K562 (cell line): ENCODE data around the gene TRPV5. TPM values are rescaled to one million over a fixed set of nuclear protein-coding genes. Genes with fewer than 3 reads are reported as not detected.

Source experiments
- ATF7 ChIP-seq: fragments of 450-650 bp; IDR thresholded peaks from 2 replicates; pipeline ENCODE4 v1.7.1; 2014; ENCODE audit warnings: mild to moderate bottlenecking, moderate library complexity
- CC2D1A ChIP-seq: fragments of 450-650 bp; IDR thresholded peaks from 2 replicates; pipeline ENCODE4 v1.6.1; 2017; ENCODE audit warnings: mild to moderate bottlenecking
- DACH1 ChIP-seq: fragments of 450-650 bp; IDR thresholded peaks from 2 replicates; pipeline ENCODE4 v1.6.1; 2018; ENCODE audit not compliant: partially characterized antibody
- DMBX1 ChIP-seq: fragments of 250-450 bp; sonication (Bioruptor Pico); IDR thresholded peaks from 2 replicates; pipeline ENCODE4 v1.8.0; 2022; ENCODE audit warnings: inconsistent platforms, mild to moderate bottlenecking, moderate library complexity, borderline replicate concordance
- EGR1 ChIP-seq: fragments of 450-650 bp; conservative IDR thresholded peaks from 2 replicates; pipeline ENCODE4 v1.6.1; 2017; ENCODE audit warnings: mild to moderate bottlenecking
- EP300 ChIP-seq: IDR thresholded peaks from 2 replicates; pipeline ENCODE4 v1.6.1; 2012; ENCODE audit warnings: low read length, improper control_type of control experiment
- ESRRA ChIP-seq: fragments of 450-650 bp; IDR thresholded peaks from 2 replicates; pipeline ENCODE4 v1.6.1; 2014; ENCODE audit warnings: low read depth, mild to moderate bottlenecking, moderate library complexity, borderline replicate concordance
- ETS2 ChIP-seq: IDR thresholded peaks from 2 replicates; pipeline ENCODE4 v1.6.1; 2016; ENCODE audit warnings: borderline replicate concordance, missing genetic modification characterization, mild to moderate bottlenecking, moderate library complexity, missing compliant biosample characterization; ENCODE audit not compliant: poor library complexity, severe bottlenecking
- ETV1 ChIP-seq: fragments of 450-650 bp; conservative IDR thresholded peaks from 2 replicates; pipeline ENCODE4 v1.6.1; 2016; ENCODE audit warnings: missing genetic modification characterization, control low read depth, low read depth, missing compliant biosample characterization
- FOXK1 ChIP-seq: sonication (generic); formaldehyde crosslinking; IDR thresholded peaks from 2 replicates; pipeline ENCODE4 v1.8.0; 2022; ENCODE audit warnings: missing genetic modification reagents, mild to moderate bottlenecking, borderline replicate concordance
- KLF10 ChIP-seq: fragments of 250-450 bp; sonication (Bioruptor Pico); IDR thresholded peaks from 2 replicates; pipeline ENCODE4 v1.6.1; 2021; ENCODE audit warnings: matching md5 sums
- LCOR ChIP-seq: sonication (generic); formaldehyde crosslinking; IDR thresholded peaks from 2 replicates; pipeline ENCODE4 v1.8.0; 2022; ENCODE audit warnings: mild to moderate bottlenecking, missing genetic modification reagents
- MCM2 ChIP-seq: fragments of 450-650 bp; IDR thresholded peaks from 2 replicates; pipeline ENCODE4 v1.6.1; 2017; ENCODE audit warnings: low read depth, mild to moderate bottlenecking
- NONO ChIP-seq, 2 experiments: fragments of 200-400 bp in 1 of 2; fragments of 450-650 bp in 1 of 2; formaldehyde crosslinking in 1 of 2; IDR thresholded peaks; 2 replicates each; pipeline ENCODE4 v1.6.1; 2017; ENCODE audit warnings: low read depth in 2 of 2, mild to moderate bottlenecking in 2 of 2, moderate library complexity in 2 of 2, low read length in 1 of 2
- POLR3A ChIP-seq: IDR thresholded peaks from 2 replicates; pipeline ENCODE4 v1.6.1; 2011; ENCODE audit warnings: borderline replicate concordance, mild to moderate bottlenecking, moderate library complexity; ENCODE audit not compliant: insufficient read length, insufficient read depth; ENCODE audit errors: extremely low read depth
- RBM34 ChIP-seq: fragments of 200-400 bp; formaldehyde crosslinking; IDR thresholded peaks from 2 replicates; pipeline ENCODE4 v1.6.1; 2018; ENCODE audit warnings: low read length, borderline replicate concordance; ENCODE audit not compliant: insufficient read depth
- SIN3B ChIP-seq: fragments of 450-650 bp; IDR thresholded peaks from 2 replicates; pipeline ENCODE4 v1.6.1; 2017; ENCODE audit warnings: low read depth, mild to moderate bottlenecking, moderate library complexity
- SMARCA5 ChIP-seq: fragments of 450-650 bp; IDR thresholded peaks from 2 replicates; pipeline ENCODE4 v1.6.1; 2016
- SMARCE1 ChIP-seq: fragments of 450-650 bp; IDR thresholded peaks from 2 replicates; pipeline ENCODE4 v1.7.1; 2016; ENCODE audit warnings: mild to moderate bottlenecking
- SRSF7 ChIP-seq: fragments of 200-400 bp; formaldehyde crosslinking; optimal IDR thresholded peaks from 2 replicates; pipeline ENCODE3; 2017; ENCODE audit warnings: mild to moderate bottlenecking, low read depth, low read length
- TCF7 ChIP-seq: sonication (generic); IDR thresholded peaks from 2 replicates; pipeline ENCODE4 v1.6.1; 2016; ENCODE audit warnings: antibody characterized with exemption, borderline replicate concordance
- TOE1 ChIP-seq, 2 experiments: fragments of 450-650 bp in 1 of 2; sonication (generic) in 1 of 2; formaldehyde crosslinking in 1 of 2; IDR thresholded peaks; 2 replicates each; pipeline versions ENCODE4 v1.7.1 to v1.8.0; 2016 to 2022; ENCODE audit warnings: borderline replicate concordance in 2 of 2, mild to moderate bottlenecking in 2 of 2, antibody characterized with exemption in 1 of 2, inconsistent platforms in 1 of 2, low read depth in 1 of 2, missing genetic modification reagents in 1 of 2, moderate library complexity in 1 of 2
- ZNF41 ChIP-seq: fragments of 250-450 bp; sonication (Bioruptor Pico); conservative IDR thresholded peaks from 2 replicates; pipeline ENCODE4 v1.4.0; 2020; ENCODE audit warnings: mild to moderate bottlenecking
- ZNF445 ChIP-seq: fragments of 250-450 bp; sonication (Bioruptor Pico); IDR thresholded peaks from 2 replicates; pipeline ENCODE4 v1.4.0; 2020; ENCODE audit warnings: low read depth, mild to moderate bottlenecking, moderate library complexity
- ZNF586 ChIP-seq: fragments of 450-650 bp; formaldehyde crosslinking; conservative IDR thresholded peaks from 2 replicates; pipeline ENCODE4 v1.4.0; 2020; ENCODE audit warnings: mild to moderate bottlenecking, moderate library complexity
- ZNF695 ChIP-seq: fragments of 450-650 bp; formaldehyde crosslinking; IDR thresholded peaks from 2 replicates; pipeline ENCODE4 v1.4.0; 2020; ENCODE audit warnings: mild to moderate bottlenecking, moderate library complexity
- ZSCAN32 ChIP-seq: fragments of 450-650 bp; formaldehyde crosslinking; IDR thresholded peaks from 2 replicates; pipeline ENCODE4 v1.4.0; 2020; ENCODE audit warnings: mild to moderate bottlenecking, moderate library complexity
- polyA plus RNA-seq, 8 experiments: library from polyadenylated mRNA; depleted of rRNA in 4 of 8; stranded (reverse) in 5 of 8; unstranded in 3 of 8; fragments of >200 nt; fragmentation: Nextera tagmentation in 2 of 8; fragmentation: Illumina TruSeq in 1 of 8; extraction: Ambion mirVana in 2 of 8; extraction: Trizol in 1 of 8; gene quantifications; 2 replicates each; pipeline versions ENCODE4 v1.2.1 to v1.2.3, GENCODE V29; 2011 to 2014; ENCODE audit warnings: inconsistent platforms in 1 of 8, missing spikeins in 1 of 8
- total RNA-seq, 7 experiments: library from RNA; depleted of rRNA in 6 of 7; stranded (reverse); fragments of >200 nt in 6 of 7; fragmentation: Illumina TruSeq in 2 of 7; extraction: Trizol in 2 of 7; gene quantifications; 2 replicates each; pipeline versions ENCODE4 v1.2.1 to v1.2.3, GENCODE V29; 2011 to 2021; ENCODE audit warnings: low replicate concordance in 1 of 7
- TF ChIP-seq, protein P1 (sequence below): sonication (generic); formaldehyde crosslinking; IDR thresholded peaks from 2 replicates; pipeline ENCODE4 v1.8.1; 2023; ENCODE audit warnings: mild to moderate bottlenecking, missing genetic modification reagents

Gene TRPV5
- total and polyA plus RNA-seq, 9 of the 15 experiments (the other 6 are each of a cell fraction or from before 2014, with no cell fraction given), result not detected

DNA sequence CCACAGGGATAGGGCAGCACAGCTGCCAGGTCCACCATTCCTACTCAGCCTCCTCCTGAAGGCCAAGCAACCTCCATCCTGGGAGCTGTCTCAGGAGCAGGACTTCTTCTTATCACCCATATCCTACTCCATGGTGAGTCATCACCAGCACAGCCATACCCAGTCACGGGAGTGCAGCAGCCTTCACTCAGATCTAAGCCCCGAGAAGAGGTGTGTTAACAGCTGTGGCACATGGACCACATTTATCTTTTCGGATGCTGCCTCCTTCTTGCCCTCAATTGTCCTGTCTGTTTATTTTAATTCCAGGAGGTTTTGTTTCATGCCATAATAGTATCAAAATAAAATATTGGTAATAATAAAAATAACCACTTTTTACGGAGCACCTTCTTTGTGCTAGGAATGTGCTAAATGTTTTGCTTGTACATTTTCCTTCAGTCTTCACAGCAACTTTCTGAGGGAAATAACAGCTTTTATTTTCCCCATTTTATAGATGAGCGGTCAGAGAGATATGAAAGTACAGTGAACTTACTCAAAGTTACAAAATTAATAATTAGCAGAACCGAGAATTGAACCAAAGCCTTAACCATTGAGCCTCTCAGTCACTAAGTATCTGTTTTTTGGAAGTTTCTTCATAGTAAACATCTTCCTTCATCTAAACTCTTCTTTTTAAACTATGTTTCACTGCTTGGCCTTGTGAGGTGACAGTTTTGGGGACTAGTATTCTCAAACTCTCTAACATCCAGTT, 31.1 kb upstream of the TRPV5 start (continued):
- TF ChIP-seq SIN3B, result no peak
- no peak for TF ChIP-seq MCM2
- no peak for TF ChIP-seq ESRRA
- TF ChIP-seq ATF7, result peak; percentile 59; the same call in 1 of the 2 replicates
- no peak for TF ChIP-seq SMARCA5
- TF ChIP-seq SMARCE1, result peak; percentile 92
- TF ChIP-seq ZNF41 (CRISPR knock-in tag), result no peak
- TF ChIP-seq ZNF586 (CRISPR knock-in tag), result no peak
- no peak for TF ChIP-seq CC2D1A
- TF ChIP-seq ZNF695 (CRISPR knock-in tag), result no peak
- peak; percentile 61 for TF ChIP-seq TOE1 (IDR thresholded peaks at IDR 0.05; ENCODE audit: borderline replicate concordance)
- no peak for TF ChIP-seq TOE1 (CRISPR knock-in tag; IDR thresholded peaks at IDR 0.05; ENCODE audit: borderline replicate concordance, low read depth)
- TF ChIP-seq KLF10 (CRISPR knock-in tag), result no peak
- no peak for TF ChIP-seq ZSCAN32 (CRISPR knock-in tag)
- TF ChIP-seq FOXK1 (CRISPR knock-in tag), result no peak
- TF ChIP-seq POLR3A, result no peak
- peak; percentile 66; the same call in 1 of the 2 replicates for TF ChIP-seq EP300
- no peak; the same call in 1 of the 2 replicates for TF ChIP-seq EGR1
- TF ChIP-seq DMBX1, result no peak
- TF ChIP-seq ETS2 (tag), result no peak
- no peak for TF ChIP-seq RBM34
- TF ChIP-seq, protein P1, sequence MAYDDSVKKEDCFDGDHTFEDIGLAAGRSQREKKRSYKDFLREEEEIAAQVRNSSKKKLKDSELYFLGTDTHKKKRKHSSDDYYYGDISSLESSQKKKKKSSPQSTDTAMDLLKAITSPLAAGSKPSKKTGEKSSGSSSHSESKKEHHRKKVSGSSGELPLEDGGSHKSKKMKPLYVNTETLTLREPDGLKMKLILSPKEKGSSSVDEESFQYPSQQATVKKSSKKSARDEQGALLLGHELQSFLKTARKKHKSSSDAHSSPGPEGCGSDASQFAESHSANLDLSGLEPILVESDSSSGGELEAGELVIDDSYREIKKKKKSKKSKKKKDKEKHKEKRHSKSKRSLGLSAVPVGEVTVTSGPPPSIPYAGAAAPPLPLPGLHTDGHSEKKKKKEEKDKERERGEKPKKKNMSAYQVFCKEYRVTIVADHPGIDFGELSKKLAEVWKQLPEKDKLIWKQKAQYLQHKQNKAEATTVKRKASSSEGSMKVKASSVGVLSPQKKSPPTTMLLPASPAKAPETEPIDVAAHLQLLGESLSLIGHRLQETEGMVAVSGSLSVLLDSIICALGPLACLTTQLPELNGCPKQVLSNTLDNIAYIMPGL (CRISPR knock-in tag), result no peak
- TF ChIP-seq ZNF445 (CRISPR knock-in tag), result no peak
- no peak for TF ChIP-seq LCOR
- TF ChIP-seq TCF7, result no peak
- no peak for TF ChIP-seq SRSF7
- no peak for TF ChIP-seq NONO (IDR thresholded peaks at IDR 0.05; ENCODE audit: low read depth in 2 of 2, low read length in 1 of 2)
- TF ChIP-seq ETV1 (tag), result no peak
- TF ChIP-seq DACH1, result peak; percentile 76
